K562 (cell line): ENCODE results near the gene BAIAP2. TPM values are rescaled to one million over a fixed set of nuclear protein-coding genes. Genes with fewer than 3 reads are reported as not detected.

Experiments used
- ADNP ChIP-seq: fragments of 200-800 bp; sonication (Bioruptor generic); IDR thresholded peaks from 2 replicates; pipeline ENCODE4 v1.6.1; 2016; ENCODE audit warnings: missing genetic modification characterization, missing compliant biosample characterization
- BRD4 ChIP-seq: fragments of 200-600 bp; sonication (generic); IDR thresholded peaks from 2 replicates; pipeline ENCODE4 v1.6.1; 2017; ENCODE audit warnings: inconsistent platforms
- CAMTA2 ChIP-seq: fragments of 250-450 bp; sonication (Bioruptor Pico); conservative IDR thresholded peaks from 2 replicates; pipeline ENCODE4 v1.5.1; 2022
- DPF2 ChIP-seq: fragments of 450-650 bp; IDR thresholded peaks from 2 replicates; pipeline ENCODE4 v1.6.1; 2016
- MAFG ChIP-seq: fragments of 450-650 bp; conservative IDR thresholded peaks from 2 replicates; pipeline ENCODE4 v1.6.1; 2016; ENCODE audit warnings: missing genetic modification characterization, missing compliant biosample characterization
- MEIS2 ChIP-seq: fragments of 450-650 bp; IDR thresholded peaks from 2 replicates; pipeline ENCODE4 v1.6.1; 2014; ENCODE audit warnings: mild to moderate bottlenecking; ENCODE audit not compliant: partially characterized antibody
- NFE2 ChIP-seq: IDR thresholded peaks from 2 replicates; pipeline ENCODE4 v1.6.1; 2014; ENCODE audit warnings: antibody characterized with exemption, low read depth
- PPARD ChIP-seq: fragments of 250-450 bp; sonication (Bioruptor Pico); IDR thresholded peaks from 2 replicates; pipeline ENCODE4 v1.8.0; 2022; ENCODE audit warnings: inconsistent platforms, mild to moderate bottlenecking, moderate library complexity
- ZKSCAN1 ChIP-seq: fragments of 150-350 bp; IDR thresholded peaks from 2 replicates; pipeline ENCODE4 v1.6.1; 2016; ENCODE audit warnings: low read depth, low read length
- ZNF143 ChIP-seq: sonication (generic); formaldehyde crosslinking; IDR thresholded peaks from 2 replicates; pipeline ENCODE4 v1.9.0; 2022; ENCODE audit warnings: mild to moderate bottlenecking, missing genetic modification reagents
- ZNF316 ChIP-seq: fragments of 450-650 bp; IDR thresholded peaks from 2 replicates; pipeline ENCODE4 v1.6.1; 2016
- ZNF347 ChIP-seq: fragments of 450-650 bp; formaldehyde crosslinking; IDR thresholded peaks from 2 replicates; pipeline ENCODE4 v1.4.0; 2020; ENCODE audit warnings: low read depth, mild to moderate bottlenecking, moderate library complexity
- ZNF75A ChIP-seq: fragments of 450-650 bp; formaldehyde crosslinking; IDR thresholded peaks from 2 replicates; pipeline ENCODE4 v1.4.0; 2020; ENCODE audit warnings: mild to moderate bottlenecking
- polyA plus RNA-seq, 8 experiments: library from polyadenylated mRNA; depleted of rRNA in 4 of 8; stranded (reverse) in 5 of 8; unstranded in 3 of 8; fragments of >200 nt; fragmentation: Nextera tagmentation in 2 of 8; fragmentation: Illumina TruSeq in 1 of 8; extraction: Ambion mirVana in 2 of 8; extraction: Trizol in 1 of 8; gene quantifications; 2 replicates each; pipeline versions ENCODE4 v1.2.1 to v1.2.3, GENCODE V29; 2011 to 2014; ENCODE audit warnings: inconsistent platforms in 1 of 8, missing spikeins in 1 of 8
- total RNA-seq, 7 experiments: library from RNA; depleted of rRNA in 6 of 7; stranded (reverse); fragments of >200 nt in 6 of 7; fragmentation: Illumina TruSeq in 2 of 7; extraction: Trizol in 2 of 7; gene quantifications; 2 replicates each; pipeline versions ENCODE4 v1.2.1 to v1.2.3, GENCODE V29; 2011 to 2021; ENCODE audit warnings: low replicate concordance in 1 of 7
- TF ChIP-seq, protein P1 (sequence below): fragments of 450-650 bp; IDR thresholded peaks from 2 replicates; pipeline ENCODE4 v1.6.1; 2016; ENCODE audit warnings: low read depth
- TF ChIP-seq, protein P2 (sequence below): sonication (generic); formaldehyde crosslinking; IDR thresholded peaks from 2 replicates; pipeline ENCODE4 v1.8.1; 2023; ENCODE audit warnings: mild to moderate bottlenecking, missing genetic modification reagents
- TF ChIP-seq, protein P3 (sequence below), 2 experiments: fragments of 450-650 bp in 1 of 2; sonication (generic) in 1 of 2; formaldehyde crosslinking in 1 of 2; IDR thresholded peaks in 1 of 2; conservative IDR thresholded peaks in 1 of 2; 2 replicates each; pipeline versions ENCODE4 v1.6.1 to v1.8.1; 2016 to 2023; ENCODE audit warnings: mild to moderate bottlenecking in 2 of 2, moderate library complexity in 2 of 2, inconsistent platforms in 1 of 2, missing genetic modification reagents in 1 of 2

BAIAP2 gene
- total and polyA plus RNA-seq, 9 of the 15 experiments (the other 6 are each of a cell fraction or from before 2014, with no cell fraction given) = 2.3 to 51.6 (median 18.4) TPM

DNA sequence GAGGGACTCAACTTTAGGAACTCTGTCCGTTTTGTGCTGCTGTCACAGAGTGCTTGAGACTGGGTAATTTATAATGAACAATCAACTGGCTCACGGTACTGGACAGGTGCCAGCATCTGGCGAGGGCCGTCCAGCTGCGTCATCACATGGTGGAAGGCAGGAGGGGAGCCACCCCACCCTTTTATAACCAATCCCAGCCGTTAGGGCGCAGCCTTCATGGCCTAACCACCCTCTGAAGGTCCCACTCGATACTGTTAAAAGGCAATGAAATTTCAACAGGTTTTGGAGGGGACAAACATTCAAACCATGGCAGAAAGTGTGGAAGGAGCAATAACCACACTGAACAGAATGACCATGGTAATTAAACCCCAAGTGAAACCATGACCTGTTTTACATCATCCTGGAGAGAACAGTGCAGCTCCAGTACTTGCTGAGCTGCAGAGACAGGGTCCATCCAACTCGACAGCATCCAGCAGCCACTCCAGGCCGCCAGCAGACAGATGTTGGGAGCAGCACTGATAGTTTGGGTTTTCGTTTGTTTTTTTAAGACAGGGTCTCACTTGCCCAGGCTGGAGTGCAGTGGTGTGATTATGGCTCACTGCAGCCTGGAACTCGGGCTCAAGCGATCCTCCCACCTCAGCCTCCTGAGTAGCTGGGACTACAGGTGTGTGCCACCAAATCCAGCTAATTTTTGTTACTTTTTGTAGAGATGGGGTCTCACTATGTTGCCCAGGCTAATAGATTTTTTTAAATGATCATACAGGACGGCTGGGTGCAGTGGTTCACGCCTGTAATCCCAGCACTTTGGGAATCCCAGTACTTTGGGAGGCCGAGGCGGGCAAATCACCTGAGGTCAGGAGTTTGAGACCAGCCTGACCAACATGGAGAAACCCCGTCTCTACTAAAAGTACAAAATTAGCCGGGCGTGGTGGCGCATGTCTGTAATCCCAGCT lies 32.3 kb upstream of the BAIAP2 start (continued):
- TF ChIP-seq, protein P1, sequence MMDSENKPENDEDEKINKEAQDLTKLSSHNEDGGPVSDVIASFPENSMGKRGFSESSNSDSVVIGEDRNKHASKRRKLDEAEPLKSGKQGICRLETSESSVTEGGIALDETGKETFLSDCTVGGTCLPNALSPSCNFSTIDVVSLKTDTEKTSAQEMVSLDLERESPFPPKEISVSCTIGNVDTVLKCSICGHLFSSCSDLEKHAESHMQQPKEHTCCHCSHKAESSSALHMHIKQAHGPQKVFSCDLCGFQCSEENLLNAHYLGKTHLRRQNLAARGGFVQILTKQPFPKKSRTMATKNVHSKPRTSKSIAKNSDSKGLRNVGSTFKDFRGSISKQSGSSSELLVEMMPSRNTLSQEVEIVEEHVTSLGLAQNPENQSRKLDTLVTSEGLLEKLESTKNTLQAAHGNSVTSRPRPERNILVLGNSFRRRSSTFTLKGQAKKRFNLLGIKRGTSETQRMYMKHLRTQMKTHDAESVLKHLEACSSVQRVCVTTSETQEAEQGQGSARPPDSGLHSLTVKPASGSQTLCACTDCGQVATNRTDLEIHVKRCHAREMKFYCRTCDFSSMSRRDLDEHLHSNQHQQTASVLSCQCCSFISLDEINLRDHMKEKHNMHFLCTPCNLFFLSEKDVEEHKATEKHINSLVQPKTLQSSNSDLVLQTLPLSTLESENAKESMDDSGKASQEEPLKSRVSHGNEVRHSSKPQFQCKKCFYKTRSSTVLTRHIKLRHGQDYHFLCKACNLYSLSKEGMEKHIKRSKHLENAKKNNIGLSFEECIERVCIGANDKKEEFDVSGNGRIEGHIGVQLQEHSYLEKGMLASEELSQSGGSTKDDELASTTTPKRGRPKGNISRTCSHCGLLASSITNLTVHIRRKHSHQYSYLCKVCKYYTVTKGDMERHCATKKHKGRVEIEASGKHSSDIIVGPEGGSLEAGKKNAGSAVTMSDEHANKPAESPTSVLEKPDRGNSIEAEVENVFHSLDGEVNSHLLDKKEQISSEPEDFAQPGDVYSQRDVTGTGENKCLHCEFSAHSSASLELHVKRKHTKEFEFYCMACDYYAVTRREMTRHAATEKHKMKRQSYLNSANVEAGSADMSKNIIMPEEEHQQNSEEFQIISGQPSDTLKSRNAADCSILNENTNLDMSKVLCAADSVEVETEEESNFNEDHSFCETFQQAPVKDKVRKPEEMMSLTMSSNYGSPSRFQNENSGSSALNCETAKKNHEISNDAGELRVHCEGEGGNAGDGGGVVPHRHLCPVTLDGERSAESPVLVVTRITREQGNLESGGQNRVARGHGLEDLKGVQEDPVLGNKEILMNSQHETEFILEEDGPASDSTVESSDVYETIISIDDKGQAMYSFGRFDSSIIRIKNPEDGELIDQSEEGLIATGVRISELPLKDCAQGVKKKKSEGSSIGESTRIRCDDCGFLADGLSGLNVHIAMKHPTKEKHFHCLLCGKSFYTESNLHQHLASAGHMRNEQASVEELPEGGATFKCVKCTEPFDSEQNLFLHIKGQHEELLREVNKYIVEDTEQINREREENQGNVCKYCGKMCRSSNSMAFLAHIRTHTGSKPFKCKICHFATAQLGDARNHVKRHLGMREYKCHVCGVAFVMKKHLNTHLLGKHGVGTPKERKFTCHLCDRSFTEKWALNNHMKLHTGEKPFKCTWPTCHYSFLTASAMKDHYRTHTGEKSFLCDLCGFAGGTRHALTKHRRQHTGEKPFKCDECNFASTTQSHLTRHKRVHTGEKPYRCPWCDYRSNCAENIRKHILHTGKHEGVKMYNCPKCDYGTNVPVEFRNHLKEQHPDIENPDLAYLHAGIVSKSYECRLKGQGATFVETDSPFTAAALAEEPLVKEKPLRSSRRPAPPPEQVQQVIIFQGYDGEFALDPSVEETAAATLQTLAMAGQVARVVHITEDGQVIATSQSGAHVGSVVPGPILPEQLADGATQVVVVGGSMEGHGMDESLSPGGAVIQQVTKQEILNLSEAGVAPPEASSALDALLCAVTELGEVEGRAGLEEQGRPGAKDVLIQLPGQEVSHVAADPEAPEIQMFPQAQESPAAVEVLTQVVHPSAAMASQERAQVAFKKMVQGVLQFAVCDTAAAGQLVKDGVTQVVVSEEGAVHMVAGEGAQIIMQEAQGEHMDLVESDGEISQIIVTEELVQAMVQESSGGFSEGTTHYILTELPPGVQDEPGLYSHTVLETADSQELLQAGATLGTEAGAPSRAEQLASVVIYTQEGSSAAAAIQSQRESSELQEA = no peak
- TF ChIP-seq, protein P2, sequence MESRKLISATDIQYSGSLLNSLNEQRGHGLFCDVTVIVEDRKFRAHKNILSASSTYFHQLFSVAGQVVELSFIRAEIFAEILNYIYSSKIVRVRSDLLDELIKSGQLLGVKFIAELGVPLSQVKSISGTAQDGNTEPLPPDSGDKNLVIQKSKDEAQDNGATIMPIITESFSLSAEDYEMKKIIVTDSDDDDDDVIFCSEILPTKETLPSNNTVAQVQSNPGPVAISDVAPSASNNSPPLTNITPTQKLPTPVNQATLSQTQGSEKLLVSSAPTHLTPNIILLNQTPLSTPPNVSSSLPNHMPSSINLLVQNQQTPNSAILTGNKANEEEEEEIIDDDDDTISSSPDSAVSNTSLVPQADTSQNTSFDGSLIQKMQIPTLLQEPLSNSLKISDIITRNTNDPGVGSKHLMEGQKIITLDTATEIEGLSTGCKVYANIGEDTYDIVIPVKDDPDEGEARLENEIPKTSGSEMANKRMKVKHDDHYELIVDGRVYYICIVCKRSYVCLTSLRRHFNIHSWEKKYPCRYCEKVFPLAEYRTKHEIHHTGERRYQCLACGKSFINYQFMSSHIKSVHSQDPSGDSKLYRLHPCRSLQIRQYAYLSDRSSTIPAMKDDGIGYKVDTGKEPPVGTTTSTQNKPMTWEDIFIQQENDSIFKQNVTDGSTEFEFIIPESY (CRISPR knock-in tag) = peak; percentile 73; the same call in 1 of the 2 replicates
- TF ChIP-seq ADNP (tag) (peak; percentile 35; the same call in 1 of the 2 replicates), ZNF143 (no peak), DPF2 (peak; percentile 25; the same call in 1 of the 2 replicates), ZKSCAN1 (peak; percentile 55; the same call in 1 of the 2 replicates), NFE2 (peak; percentile 57; the same call in 1 of the 2 replicates), CAMTA2 (CRISPR knock-in tag) (no peak), ZNF75A (CRISPR knock-in tag) (no peak), ZNF347 (CRISPR knock-in tag) (no peak), ZNF316 (peak; percentile 32; the same call in 1 of the 2 replicates), PPARD (CRISPR knock-in tag) (no peak), MEIS2 (peak; percentile 94), BRD4 (no peak), MAFG (0 out of 2 replicates have a peak, but pooled peaks have one; percentile 5)
- TF ChIP-seq, protein P3, sequence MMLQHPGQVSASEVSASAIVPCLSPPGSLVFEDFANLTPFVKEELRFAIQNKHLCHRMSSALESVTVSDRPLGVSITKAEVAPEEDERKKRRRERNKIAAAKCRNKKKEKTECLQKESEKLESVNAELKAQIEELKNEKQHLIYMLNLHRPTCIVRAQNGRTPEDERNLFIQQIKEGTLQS (IDR thresholded peaks at IDR 0.05) = peak; percentile 57
- TF ChIP-seq, protein P3 (CRISPR knock-in tag; conservative IDR thresholded peaks at IDR 0.05) = no peak
